Measurements from ENCODE around the gene CDC42EP1. TPM values are rescaled to one million over a fixed set of nuclear protein-coding genes. Genes with fewer than 3 reads are reported as not detected.
A peak's percentile ranks its signal among the peaks of the same experiment; 100 is the strongest.
"Not testable (repeated sequence)": the region's sequence is repeated elsewhere in the genome, so short reads cannot be mapped to it uniquely, and the experiment has no call there.

The CDC42EP1 gene
- total RNA-seq, 6 experiments from 2014 or later, result 29.2 to 117 (median 68.0) TPM

DNA sequence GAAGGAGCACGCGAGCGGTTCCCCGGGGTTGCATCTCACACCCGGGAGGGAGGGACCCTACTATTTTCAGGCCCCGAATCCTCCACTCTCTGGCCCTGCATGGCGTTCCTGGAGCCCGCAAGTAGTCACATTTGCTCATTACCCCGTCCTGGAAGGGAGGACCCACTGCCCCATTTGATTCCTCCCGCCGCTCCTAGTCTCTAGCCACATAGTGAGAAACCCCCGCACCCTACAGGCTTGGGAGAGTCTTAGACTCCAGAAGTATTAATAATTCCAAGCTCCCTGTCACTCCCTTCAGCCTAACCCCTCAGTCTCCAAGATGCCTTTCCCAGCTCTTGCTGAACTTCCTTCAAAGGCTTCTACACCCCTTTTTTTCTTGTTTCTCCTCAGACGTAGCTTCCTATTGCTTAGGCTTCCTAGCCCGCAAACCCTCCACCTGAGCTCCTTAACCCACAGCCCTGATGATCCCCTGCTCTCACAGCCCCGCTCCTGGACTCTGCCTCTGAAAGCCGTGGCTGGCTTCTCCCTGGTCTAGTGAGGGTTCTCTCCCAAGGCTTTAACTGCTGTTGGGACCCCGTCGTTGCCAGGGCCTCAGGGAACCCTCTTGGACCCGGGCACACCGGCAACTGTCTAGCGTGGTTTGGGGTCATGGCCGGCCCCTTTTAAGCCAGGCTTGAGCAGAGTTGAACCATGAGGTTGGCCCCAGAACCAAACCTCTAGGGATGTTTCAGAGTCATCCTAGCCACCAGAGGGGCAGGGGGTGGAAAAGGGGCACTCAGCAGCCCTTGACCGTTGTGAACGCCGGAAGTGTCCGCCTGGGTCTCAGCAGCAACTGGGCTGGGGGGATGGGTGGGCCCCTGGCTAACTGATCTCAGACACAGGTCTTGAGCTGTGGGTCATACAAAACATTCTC is 49.2 kb downstream of the CDC42EP1 start:
- H3K4me1 ChIP-seq, result peaks cover 0 to 22% (median 2%) of the 10 kb centered on the region in 4 donors
- DNase-seq, result no peak

DNA sequence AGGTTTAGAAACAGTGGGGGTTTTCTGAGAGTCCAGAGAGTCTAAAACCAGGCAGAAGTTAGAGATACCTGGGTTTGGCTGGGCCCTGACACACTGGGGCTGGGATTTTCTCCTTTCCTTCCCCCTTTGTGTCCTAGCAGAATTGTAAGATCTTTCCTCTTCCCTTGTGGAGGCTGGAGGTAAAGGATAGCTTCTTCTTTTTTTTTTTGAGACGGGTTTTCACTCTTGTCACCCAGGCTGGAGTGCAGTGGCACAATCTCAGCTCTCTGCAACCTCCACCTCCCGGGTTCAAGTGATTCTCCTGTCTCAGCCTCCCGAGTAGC is 49.8 kb downstream of the CDC42EP1 start:
- H3K9me3 ChIP-seq; H3K27me3 ChIP-seq; ATAC-seq; intact Hi-C loops (cut with DNase I); DNase-seq: not testable (repeated sequence)
- peaks cover 0 to 22% (median 2%) of the 10 kb centered on the region in 4 donors for H3K4me1 ChIP-seq
- peak overlapping the region; percentile 84 to 89 (median 88) for H3K27ac ChIP-seq
- 82% methylated on average over 3 of the region's 3 CpGs for WGBS (ENCODE audit: insufficient coverage, low coverage, low lambda C conversion rate, missing lambda C conversion rate)
- H3K4me3 ChIP-seq, result peak overlapping the region; percentile 86 to 97 (median 90)
- peaks cover 0 to 10% (median 0%) of the 10 kb centered on the region in 4 donors for H3K36me3 ChIP-seq

More for the DNA sequence above, 49.2 kb downstream of the CDC42EP1 start:
- no peak for TF ChIP-seq POLR2A (IDR thresholded peaks at IDR 0.05)
- no peak for ATAC-seq
- H3K27ac ChIP-seq, result peak overlapping the region; percentile 84 to 89 (median 88)
- peaks cover 0 to 4% (median 0%) of the 10 kb centered on the region in 4 donors for H3K36me3 ChIP-seq
- peak overlapping the region; percentile 86 to 97 (median 90) for H3K4me3 ChIP-seq
- no peaks in the 10 kb centered on the region for H3K27me3 ChIP-seq
- H3K9me3 ChIP-seq, result no peaks in the 10 kb centered on the region
- intact Hi-C loops (cut with DNase I), result no loop called here
- 2% methylated on average over 18 of the region's 26 CpGs for WGBS (ENCODE audit: insufficient coverage, low coverage, low lambda C conversion rate, missing lambda C conversion rate)

DNA sequence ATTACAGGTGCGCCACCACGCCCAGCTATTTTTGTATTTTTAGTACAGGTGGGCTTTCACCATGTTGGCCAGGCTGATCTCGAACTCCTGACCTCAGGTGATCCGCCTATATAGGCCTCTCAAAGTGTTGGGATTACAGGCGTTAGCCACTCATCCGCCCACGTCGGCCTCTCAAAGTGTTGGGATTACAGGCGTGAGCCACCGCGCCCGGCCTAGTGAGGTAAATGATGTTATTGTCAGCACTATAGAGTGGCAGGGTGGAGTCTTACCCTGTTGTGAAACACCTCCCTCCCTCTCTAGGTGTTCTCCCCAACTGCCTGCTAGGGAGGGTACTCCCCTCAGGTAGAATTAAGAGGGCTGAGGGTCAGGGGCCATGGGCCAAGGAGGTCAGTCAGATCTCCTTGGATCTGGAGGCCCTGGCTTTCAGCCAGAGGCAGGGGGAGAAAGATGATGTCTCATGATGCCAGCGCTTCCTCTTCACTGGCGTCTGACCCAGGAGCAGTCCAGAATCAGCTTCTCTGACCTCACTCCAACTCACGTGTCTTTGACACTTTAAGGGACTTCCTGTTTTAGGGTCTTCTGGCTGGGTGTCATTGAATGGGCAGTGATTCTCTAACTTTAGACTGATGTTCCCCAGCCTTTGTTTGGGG is 50.3 kb downstream of the CDC42EP1 start:
- Histone ChIP-seq H3K36me3 (peaks cover 0 to 11% (median 0%) of the 10 kb centered on the region in 4 donors), H3K4me3 (no peak overlapping the region), H3K9me3 (no peaks in the 10 kb centered on the region), H3K4me1 (peaks cover 0 to 22% (median 2%) of the 10 kb centered on the region in 4 donors), H3K27me3 (no peaks in the 10 kb centered on the region), H3K27ac (peak overlapping the region in 2 of 3 donors; percentile 84 to 88)
- no peak for ATAC-seq
- 74% methylated on average over 6 of the region's 15 CpGs for WGBS (ENCODE audit: insufficient coverage, low coverage, low lambda C conversion rate, missing lambda C conversion rate)
- intact Hi-C loops (cut with DNase I), result no loop called here
- TF ChIP-seq CTCF (IDR thresholded peaks at IDR 0.05), result no peak
- TF ChIP-seq POLR2A (IDR thresholded peaks at IDR 0.05), result no peak
- no peak for DNase-seq

DNA sequence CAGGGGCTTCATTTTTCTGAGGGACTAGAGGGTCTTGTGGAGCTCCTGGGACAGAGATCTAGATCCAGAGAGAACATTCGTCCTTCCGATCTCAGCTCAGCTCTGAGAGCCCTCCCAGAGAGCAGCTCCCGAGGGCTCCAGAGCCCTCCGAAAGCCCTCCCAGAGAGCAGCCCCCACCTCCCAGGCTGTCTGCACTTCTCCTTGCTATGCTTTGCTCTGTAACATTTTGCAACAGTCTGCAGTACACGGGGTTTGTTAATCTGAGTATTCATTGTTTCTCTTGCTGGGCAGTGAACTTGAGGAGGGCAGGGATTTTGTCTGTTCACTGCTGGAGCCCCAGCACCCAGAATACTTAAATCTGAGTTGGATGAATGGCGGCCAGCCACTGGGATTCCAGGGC is 50.9 kb downstream of the CDC42EP1 start:
- TF ChIP-seq POLR2A (IDR thresholded peaks at IDR 0.05), result no peak
- no peak for TF ChIP-seq CTCF (IDR thresholded peaks at IDR 0.05)
- Histone ChIP-seq H3K4me3 (no peak overlapping the region), H3K27ac (peak overlapping the region; percentile 14 to 88 (median 24)), H3K36me3 (peaks cover 0 to 11% (median 0%) of the 10 kb centered on the region in 4 donors), H3K27me3 (no peaks in the 10 kb centered on the region), H3K4me1 (peaks cover 0 to 22% (median 2%) of the 10 kb centered on the region in 4 donors), H3K9me3 (no peaks in the 10 kb centered on the region)
- WGBS (ENCODE audit: insufficient coverage, low coverage, low lambda C conversion rate, missing lambda C conversion rate), result 13% methylated on average over 1 of the region's 6 CpGs
- DNase-seq (no peak), ATAC-seq (no peak)
- intact Hi-C loops (cut with DNase I), result no loop called here

DNA sequence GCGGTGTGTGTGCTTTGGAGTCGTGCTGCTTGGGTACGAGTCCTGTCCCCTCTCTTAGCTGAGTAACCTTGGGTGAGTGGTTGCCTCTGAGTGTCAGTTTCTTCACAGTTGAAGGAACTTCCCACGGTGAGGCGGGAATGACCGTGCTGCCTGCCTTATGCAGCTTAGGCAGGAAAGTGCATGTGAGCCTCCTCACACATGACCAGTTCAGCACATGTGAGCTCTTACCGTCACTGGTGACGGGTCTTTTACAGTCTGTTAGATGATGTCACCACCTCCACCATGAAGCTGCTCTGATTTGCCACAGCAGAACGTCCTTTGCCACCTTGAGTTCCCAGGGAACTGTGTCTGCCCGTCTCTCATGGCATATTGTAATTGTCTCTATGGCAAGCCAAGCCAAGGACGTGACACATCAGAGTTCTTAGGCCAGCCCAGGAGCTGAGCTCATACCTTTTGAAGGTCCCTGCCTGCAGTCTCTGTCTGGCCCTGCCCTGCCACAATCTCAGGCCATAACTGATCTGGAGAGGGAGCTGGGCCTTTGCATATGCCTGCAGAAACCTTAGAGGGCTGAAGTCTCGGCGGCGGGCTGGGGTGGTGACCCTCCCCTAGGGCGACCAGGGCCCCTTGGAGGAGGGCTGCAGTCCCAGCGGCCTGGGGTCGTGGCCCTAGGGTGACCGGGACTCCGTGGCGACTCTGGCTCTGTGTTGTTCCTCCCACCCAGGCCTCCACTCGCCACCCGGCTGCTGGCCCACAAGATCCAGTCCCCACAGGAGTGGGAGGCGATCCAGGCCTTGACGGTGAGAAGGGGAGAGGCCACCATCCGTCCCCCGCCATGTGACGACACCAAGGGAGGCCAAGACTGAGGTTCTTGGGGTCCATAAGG is 56.2 kb downstream of the CDC42EP1 start:
- ATAC-seq, result no peak
- H3K36me3 ChIP-seq, result peaks cover 0 to 41% (median 6%) of the 10 kb centered on the region in 4 donors

More for the DNA sequence above, 56.2 kb downstream of the CDC42EP1 start:
- DNase-seq, result no peak
- WGBS (ENCODE audit: insufficient coverage, low coverage, low lambda C conversion rate, missing lambda C conversion rate), result 73% methylated on average over 7 of the region's 27 CpGs
- TF ChIP-seq CTCF (IDR thresholded peaks at IDR 0.05) (no peak), POLR2A (IDR thresholded peaks at IDR 0.05) (no peak)
- no peak overlapping the region for H3K4me3 ChIP-seq
- H3K9me3 ChIP-seq, result no peaks in the 10 kb centered on the region
- H3K27ac ChIP-seq, result no peak overlapping the region
- H3K27me3 ChIP-seq, result no peaks in the 10 kb centered on the region
- H3K4me1 ChIP-seq, result peaks cover 0 to 2% (median 0%) of the 10 kb centered on the region in 4 donors
- intact Hi-C loops (cut with DNase I), result no loop called here
